Activated CD4-positive, alpha-beta T cell treated with anti-CD3 and anti-CD28 coated beads, Interleukin-10, Interleukin-2, amounts not matched to agents 100 ng/mL and 50 ng/mL, durations not matched to agents 16 hours and 8 hours (primary cell): Measurements from ENCODE around the gene RNF121.
"Not testable (repeated sequence)": the region's sequence is repeated elsewhere in the genome, so short reads cannot be mapped to it uniquely, and the experiment has no call there.

Source experiments
- DNase-seq: peaks from one replicate; pipeline ENCODE4 v3.0.0-alpha.2; 2020

RNF121 gene

DNA sequence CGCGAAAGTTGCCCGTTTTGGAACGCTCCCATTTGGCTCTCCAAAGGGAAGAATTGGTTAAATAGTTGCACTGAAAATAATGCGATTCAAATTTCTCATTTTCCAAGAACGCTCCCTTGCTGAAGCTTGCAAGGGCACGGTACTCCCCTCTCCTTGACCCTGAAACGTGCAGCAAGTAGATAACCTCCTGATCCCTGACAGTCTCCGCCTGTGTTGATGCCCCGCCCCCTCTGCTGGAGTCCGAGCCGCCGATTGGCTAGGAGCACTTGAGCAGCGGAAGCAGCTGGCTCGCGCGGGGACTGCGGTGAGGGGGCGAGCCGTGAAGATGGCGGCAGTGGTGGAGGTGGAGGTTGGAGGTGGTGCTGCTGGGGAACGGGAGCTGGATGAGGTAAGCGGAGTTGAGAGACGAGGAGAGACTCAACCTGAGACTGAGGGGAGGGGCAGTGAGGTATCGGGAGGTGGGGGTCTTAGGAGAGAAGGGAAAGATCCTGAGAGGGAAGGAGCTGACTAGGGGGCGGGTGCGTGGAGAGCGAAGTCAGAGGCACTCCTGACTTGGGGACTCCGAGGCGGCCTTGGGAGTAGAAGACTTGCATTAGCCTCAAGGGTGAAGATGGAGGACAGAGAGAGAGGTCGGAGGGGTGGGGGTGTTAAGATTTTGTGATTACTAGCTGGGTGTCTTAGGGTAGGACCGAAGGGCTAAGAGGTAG, at the start of gene RNF121:
RNF121 (plus strand) TSS at position 310 of the 707 bp plus-strand sequence; CDS start at position 326, 16 bp downstream.
- peak; percentile 99 for DNase-seq

DNA sequence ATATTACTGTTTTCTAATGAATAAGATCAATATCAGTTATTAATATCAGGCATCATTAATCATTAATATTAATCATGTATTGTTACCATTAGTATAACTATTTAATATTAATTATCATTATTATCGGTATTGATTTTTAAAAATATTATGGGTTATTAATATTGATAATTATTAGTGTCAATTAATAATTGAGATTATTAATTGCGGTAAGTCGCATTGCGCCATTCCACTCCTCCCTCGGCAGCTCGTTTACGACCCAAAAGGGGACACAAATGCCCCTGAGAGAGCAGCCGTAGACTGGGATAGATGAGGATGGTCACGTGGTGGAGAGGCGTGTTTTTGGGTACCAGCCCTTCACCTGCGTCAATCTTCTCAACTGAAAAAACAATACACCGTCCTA, 43.0 kb upstream of the RNF121 start:
- not testable (repeated sequence) for DNase-seq

DNA sequence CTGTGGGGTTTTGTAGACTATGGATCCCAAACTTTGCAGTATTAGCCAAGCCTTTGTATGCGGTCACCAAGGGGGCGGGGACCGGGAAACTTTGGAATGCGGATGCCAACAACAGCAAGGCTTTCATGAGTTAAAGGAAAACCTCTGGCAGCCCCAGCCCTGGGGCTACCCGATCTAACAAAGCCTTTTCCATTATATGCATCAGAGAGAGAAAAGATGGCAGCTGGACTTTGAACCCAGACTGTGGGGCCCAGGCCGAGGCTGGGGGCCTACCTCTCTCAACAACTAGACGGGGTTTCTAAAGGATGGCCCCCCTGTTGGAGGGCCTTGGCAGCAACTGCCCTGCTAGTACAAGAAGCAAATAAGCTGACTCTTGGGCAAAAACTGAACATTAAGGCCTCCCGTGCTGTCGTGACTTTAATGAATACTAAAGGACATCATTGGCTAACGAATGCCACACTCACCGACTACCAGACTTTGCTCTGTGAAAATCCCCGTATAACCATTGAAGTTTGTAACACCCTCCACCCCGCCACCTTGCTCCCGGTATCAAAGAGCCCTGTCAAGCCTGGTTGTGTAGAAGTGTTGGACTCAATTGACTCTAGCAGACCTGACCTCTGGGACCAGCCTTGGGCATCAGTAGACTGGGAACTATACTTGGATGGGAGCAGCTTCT, 40.4 kb upstream of the RNF121 start:
- not testable (repeated sequence) for DNase-seq

DNA sequence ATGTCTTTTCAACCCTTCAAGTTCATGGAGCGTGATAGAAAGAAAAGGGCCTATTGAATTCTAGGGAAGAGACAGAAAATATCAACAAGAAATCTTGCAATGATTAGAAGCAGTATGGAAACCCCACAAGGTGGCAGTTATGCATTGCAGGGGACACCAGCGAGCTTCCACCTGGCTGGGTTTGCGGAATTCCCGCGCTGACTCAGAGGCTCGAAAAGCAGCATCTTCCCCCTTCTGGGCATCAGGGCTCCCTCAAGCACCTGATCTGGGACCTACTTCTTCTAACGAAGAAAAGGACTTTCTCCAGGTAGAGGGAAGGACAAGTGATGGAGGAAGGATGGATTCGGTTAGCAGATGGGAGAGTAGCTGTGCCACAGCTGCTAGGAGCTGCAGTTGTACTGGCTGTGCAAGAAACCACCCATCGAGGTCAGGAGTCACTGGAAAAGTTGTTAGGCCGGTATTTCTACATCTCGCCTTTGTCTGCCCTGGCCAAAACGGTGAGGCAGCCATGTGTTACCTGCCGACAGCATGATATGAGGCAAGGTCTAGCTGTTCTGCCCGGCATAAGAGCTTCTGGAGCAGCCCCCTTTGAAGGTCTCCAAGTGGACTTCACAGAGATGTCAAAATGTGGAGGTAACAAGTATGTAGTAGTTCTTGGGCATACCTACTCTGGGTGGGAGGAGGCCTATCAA, 39.5 kb upstream of the RNF121 start:
- DNase-seq = not testable (repeated sequence)

DNA sequence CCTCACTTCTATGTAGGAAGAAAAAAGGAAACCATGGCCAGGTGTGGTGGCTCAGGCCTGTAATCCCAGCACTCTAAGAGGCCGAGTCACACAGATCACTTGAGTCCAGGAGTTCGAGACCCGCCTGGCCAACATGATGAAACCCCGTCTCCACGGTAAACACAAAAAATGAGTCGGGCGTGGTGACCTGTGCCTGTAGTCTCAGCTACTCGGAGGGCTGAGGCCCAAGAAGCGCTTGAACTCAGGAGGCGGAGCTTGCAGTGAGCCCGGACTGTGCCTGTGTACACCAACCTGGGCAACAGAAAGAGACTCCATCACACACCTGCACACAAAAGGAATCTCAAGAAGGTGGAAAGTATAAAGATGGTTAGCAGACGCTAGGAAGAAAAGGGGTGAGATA, 32.9 kb upstream of the RNF121 start:
- DNase-seq = no peak

DNA sequence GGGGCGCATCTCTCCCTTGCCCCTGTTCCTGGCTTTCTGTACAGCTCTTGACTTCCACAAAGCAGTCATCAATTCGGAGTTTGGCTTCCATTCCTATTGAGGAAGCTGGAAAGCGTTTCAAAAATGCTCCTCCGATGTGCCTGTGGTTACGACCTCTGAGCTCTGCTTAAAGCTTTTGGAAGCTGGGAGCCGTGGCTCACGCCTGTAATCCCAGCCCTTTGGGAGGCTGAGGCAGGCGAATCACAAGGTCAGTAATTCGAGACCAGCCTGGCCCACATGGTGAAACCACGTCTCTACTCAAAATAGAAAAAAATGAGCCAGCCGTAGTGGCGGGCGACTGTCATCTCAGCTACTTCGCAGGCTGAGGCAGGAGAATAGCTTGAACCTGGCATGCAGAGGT, 27.7 kb upstream of the RNF121 start:
- not testable (repeated sequence) for DNase-seq

DNA sequence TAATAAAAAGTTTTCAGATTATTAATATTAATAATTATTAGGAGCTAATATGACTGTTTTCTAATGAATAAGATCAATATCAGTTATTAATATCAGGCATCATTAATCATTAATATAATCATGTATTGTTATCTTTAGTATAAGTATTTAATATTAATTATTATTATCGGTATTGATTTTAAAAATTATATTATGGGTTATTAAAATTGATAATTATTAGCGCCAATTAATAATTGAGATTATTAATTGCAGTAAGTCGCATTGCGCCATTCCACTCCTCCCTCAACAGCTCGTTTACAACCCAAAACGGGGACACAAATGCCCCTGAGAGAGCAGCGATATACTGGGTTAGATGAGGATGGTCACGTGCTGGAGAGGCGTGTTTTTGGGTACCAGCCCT, 20.6 kb upstream of the RNF121 start:
- DNase-seq = no peak

DNA sequence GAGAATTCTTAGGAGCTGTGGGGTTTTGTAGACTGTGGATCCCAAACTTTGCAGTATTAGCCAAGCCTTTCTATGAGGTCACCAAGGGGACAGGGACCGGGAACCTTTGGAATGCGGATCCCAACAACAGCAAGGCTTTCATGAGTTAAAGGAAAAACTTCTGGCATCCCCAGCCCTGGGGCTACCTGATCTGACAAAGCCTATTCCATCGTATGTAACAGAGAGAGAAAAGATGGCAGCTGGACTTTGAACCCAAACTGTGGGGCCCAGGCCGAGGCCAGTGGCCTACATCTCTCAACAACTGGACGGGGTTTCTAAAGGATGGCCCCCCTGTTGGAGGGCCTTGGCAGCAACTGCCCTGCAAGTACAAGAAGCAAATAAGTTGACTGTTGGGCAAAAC, 18.1 kb upstream of the RNF121 start:
- not testable (repeated sequence) for DNase-seq

DNA sequence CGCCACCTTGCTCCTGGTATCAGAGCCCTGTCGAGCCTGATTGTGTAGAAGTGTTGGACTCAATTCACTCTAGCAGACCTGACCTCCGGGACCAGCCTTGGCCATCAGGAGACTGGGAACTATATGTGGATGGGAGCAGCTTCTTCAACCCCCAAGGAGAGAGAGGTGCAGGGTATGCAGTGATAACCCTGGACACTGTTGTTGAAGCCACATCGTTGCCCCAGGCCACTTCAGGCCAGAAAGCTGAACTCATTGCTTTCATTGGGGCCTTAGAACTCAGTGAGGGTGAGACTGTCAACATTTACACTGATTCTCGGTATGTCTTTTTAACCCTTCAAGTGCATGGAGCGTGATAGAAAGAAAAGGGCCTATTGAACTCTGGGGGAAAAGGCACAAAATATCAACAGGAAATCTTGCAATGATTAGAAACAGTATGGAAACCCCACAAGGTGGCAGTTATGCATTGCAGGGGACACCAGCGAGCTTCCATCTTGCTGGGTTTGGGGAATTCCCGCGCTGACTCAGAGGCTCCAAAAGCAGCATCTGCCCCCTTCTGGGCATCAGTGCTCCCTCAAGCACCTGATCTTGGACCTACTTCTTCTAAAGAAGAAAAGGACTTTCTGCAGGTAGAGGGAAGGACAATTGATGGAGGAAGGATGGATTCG, 17.4 kb upstream of the RNF121 start:
- DNase-seq = peak; percentile 87

DNA sequence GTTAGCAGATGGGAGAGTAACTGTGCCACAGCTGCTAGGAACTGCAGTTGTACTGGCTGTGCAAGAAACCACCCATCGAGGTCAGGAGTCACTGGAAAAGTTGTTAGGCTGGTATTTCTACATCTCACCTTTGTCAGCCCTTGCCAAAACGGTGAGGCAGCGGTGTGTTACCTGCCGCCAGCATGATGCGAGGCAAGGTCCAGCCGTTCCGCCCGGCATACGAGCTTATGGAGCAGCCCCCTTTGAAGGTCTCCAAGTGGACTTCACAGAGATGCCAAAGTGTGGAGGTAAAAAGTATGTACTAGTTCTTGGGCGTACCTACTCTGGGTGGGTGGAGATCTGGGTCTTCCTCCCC, 16.9 kb upstream of the RNF121 start:
- not testable (repeated sequence) for DNase-seq

DNA sequence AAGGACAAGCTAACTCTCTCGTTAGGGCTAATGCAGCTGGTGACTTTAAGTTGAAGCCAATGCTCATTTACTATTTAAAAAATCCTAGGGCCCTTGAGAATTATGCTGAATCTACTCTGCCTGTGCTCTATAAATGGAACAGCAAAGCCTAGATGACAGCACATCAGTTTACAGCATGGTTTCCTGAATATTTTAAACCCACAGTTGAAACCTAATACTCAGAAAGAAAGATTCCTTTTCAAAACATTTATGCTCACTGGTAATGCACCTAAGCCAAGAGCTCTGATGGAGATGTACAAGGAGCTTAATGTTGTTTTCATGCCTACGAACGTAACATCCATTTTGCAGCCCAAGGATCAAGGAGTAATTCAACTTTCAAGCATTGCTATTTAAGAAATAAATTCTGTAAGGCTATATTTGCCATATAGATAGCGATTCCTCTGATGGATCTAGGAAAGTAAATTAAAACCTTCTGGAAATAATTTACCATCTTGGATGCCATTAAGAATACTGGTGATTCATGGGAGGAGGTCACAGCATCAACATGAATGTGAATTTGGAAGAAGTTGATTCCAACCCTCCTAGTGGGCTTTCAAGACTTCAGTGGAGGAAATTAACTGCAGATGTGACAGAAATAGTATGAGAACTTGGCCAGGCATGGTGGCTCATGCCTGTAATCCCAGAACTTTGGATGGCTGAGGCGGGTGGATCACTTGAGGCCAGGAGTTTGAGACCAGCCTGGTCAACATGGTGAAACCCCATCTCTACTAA, 14.9 kb upstream of the RNF121 start:
- DNase-seq = no peak

DNA sequence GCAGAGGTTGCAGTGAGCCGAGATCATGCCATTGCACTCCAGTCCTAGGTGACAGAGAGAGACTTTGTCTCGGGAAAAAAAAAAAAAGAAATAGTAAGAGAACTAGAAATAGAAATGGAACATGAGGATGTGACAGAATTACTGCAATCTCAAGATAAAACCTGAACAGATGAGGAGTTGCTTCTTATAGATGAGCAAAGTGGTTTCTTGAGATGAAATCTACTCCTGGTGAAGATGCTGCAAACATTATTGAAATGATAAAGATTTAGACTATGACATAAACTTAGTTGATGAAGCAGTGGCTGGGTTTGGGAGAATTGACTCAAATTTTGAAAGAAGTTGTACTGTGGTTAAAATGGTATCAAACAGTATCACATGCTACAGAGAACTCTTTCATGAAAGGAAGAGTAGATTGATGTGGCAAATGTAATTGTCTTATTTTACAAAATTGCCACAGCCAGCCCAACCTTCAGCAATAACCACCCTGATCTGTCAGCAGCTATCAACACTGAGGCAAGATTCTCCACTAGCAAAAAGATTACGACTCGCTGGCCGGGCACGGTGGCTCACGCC, 14.1 kb upstream of the RNF121 start:
- DNase-seq = peak; percentile 81

DNA sequence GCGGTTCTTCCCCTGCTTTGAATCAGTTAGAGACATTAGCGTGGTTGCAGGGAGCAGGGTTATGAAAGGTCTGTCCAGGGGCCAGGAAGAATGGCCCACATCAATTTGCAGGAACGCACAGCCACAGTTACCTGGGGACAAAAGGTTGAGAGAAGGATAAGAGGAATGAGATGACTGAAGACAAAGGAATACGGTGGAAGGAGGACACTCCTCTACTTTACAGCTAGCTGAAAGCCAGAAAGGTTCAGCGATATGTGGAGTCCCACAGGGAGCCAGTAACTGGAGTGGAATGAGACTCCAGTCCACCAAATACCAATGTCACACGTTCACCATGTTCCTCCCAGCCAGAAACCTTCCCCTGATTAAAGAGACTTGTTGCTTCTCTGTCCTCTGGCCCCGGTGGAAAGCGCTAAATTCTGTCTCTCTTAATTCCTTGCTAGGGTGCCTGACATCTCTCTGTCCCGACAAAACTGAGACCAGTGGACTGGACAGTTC, 11.2 kb upstream of the RNF121 start:
- no peak for DNase-seq

DNA sequence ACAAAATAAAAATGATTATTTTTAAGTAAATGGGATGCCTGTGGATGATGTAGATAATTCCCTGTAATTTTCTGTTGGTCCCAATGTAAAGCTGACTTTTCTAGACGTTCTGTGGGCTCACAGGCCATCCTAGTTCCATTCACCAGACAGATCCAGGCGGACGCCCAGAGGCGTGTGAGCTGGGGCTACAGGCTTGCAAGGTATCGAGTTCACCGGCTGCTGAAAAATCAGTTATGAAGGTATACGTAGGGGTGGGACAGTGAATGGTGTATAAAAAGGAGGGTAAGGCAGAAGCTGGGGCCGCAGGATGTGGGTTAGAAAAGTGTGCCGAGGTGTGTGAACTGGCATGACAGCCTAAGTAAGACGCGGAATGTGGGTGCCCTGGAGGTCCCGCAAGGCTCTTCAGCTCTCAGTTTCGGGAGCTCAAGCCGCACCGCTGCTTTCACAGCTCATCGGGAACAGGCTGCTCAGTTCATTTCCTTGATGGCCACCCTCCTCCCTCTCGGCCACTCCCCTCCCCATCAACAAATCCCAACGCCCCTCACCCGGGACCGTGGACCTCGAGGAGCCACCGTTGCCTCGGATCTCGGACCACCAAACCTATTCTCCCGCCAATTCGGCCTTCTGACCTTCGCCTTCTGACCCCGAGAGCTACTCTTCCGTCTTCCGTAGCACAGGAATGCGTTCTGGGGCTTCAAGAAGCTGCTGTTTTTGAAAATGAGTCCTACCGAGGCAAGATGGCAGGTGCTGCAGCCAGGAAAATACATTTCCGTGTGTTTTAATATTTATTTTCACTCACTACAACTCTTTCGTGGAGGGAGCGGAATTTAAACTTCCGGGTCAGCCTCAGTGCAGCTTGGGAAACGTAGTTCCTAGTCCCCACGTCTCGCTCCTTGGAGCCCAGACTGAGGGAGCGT, 768 bp upstream of the RNF121 start, which contains the start of gene XNDC1N:
XNDC1N (minus strand) TSS at position 775 of the 917 bp plus-strand sequence. CDS start 5,241 bp downstream, outside the sequence.
- peak; percentile 86 for DNase-seq

DNA sequence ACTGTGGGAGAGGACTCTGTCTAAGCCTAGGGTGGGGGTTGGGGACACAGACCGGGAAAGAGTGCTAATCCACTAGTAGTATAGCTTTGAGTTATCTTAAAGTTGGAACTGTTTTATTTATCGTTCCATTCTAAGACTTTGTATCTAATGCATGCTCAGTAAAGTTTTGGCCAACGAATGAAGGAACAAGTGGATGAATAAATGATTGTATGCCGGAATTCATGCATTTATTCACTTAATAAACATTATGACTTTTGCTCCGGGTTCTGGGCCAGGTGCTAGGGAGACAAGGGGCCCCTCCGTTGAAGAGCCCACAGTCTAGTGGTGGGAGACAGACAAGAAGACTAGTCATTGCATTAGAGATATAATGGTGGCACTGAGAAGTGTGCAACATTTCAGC, 645 bp downstream of the RNF121 start:
- DNase-seq = no peak

DNA sequence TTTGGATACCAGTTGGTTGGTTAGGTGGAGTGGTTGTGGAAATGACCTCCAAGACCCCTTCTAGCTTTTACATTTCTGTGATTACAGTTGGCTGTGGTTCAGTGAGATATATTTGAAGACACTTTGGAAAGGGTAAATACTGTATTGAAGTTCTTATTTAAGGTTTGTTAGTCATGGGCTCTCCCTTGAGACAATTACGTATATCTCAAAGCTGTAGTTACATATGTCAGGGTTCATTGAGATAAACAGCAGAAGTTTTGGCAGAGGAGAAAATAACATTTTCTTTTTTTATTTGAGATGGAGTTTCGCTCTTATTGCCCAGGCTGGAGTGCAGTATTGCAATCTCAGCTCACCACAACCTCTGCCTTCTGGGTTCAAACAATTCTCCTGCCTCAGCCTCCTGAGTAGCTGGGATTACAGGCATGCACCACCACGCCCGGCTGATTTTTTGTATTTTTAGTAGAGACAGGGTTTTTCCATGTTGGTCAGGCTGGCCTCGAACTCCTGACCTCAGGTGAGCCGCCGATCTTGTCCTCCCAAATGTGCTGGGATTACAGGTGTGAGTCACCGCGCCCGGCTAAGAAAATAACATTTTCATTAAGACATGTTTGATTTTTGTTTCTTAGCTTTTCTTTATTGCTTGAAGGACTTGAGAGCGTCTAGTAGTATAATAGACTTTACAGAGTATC, 1.9 kb downstream of the RNF121 start:
- DNase-seq = no peak

DNA sequence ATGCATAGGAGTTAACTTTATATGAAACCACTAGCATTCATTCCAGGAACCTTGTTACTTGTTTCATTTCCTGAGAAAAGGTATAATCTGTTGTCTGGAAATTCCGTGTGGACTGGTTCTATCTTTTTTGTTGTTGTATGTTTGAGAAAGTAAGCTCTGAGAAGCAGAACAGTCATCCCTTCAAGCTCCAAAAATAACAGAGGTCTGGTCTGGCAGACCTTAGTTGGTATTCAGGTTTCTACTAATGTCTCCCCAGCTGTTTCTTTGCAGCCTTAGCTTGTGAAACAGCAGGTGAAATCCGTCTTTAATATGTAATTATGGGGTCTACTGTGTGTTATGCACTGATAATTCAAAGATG, 2.4 kb downstream of the RNF121 start:
- peak; percentile 37 for DNase-seq

DNA sequence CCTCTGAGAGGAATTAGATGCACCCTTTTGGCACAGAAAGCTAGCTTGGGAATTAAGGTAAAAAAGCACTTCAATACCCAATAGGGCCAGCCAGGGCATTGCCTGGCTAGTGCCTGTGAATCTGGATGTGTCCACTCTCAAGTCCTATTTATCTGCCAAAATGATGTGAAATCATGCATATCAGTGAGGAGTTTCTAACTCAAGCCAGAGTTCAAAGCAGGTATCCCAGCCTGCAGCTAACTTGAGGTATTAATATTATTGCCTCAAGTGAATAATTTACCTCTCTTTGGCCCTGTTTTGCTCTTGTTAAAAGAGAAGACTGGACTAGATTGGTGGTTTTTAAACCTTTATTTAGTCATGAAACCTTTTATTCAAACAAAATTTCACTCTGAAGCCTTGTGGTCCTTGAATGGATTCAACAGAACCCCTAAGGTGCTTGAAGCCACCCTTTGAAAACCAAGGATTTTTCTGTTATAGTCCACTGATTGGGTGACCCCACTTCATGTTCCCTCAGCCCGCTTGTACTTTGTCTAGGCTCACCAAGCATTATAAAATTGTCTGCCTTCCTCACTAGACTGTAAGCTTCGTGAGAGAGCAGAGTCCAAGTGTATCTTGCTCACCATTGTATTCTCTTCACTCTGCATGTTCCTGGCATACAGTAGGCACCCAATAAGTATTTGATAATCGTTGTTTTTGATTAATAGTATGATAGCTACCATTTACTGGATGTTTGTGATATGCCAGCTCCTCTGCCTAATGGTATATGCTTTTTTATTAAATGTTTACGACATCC, 4.5 kb downstream of the RNF121 start:
- DNase-seq = no peak

DNA sequence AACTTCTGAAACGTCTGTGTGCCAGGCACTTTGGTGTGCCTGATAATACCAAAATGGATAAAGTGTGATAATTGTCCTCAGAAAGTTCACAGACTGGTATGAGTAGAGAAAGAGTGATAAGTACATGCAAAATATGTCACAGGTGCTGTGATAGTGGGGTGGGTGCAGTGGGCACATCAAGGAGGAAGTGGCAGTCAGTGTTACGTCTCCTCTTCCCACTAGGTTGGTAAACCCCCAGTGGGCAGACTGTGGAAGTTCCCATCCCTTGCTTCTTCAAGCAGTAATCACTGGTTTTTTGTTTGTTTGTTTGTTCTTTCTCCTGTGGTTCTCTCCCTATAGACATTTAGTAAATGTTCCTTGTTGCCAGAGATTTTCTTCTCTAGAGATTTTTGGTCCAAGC, 5.4 kb downstream of the RNF121 start:
- DNase-seq = no peak
